Activated CD8-positive, alpha-beta memory T cell treated with anti-CD3 and anti-CD28 coated beads, Interleukin-2, amount 50 U/mL, for 4 hours (primary cell): ENCODE data around the gene FAM83B.
"Not testable (repeated sequence)": the region's sequence is repeated elsewhere in the genome, so short reads cannot be mapped to it uniquely, and the experiment has no call there.

Experiments
- DNase-seq: peaks from one replicate; pipeline ENCODE4 v3.0.0-alpha.2; 2020

Gene FAM83B, protein sequence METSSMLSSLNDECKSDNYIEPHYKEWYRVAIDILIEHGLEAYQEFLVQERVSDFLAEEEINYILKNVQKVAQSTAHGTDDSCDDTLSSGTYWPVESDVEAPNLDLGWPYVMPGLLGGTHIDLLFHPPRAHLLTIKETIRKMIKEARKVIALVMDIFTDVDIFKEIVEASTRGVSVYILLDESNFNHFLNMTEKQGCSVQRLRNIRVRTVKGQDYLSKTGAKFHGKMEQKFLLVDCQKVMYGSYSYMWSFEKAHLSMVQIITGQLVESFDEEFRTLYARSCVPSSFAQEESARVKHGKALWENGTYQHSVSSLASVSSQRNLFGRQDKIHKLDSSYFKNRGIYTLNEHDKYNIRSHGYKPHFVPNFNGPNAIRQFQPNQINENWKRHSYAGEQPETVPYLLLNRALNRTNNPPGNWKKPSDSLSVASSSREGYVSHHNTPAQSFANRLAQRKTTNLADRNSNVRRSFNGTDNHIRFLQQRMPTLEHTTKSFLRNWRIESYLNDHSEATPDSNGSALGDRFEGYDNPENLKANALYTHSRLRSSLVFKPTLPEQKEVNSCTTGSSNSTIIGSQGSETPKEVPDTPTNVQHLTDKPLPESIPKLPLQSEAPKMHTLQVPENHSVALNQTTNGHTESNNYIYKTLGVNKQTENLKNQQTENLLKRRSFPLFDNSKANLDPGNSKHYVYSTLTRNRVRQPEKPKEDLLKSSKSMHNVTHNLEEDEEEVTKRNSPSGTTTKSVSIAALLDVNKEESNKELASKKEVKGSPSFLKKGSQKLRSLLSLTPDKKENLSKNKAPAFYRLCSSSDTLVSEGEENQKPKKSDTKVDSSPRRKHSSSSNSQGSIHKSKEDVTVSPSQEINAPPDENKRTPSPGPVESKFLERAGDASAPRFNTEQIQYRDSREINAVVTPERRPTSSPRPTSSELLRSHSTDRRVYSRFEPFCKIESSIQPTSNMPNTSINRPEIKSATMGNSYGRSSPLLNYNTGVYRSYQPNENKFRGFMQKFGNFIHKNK

DNA sequence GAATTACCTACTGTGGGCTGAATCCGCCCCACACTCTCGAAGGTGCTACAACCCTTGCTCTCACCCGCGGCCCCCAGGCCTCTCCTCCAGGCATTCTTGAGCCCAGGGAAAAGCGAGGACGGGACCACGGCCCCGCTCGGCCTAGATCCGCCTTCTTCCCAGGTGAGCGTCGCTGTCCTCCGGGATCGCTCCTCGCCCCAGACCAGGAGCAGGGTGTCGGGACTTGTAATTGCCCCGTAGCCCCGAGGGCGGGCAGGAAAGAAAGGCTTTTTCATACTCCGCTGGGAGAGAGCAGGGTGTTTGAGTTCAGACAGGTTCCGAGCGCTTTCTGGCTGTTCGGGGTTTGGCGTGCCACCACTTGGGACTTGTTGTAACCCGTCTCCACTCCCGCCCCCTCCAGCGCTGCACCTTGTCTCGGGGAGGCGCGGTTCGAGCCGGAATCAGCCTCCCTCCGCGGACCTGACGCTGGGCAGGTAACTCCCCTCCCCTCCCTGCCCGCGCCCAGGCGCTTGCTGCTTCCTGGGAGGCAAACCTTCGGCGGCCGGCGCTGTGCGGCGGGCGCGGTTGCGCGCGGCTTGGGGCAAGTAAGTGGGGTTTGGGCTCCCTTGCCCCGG is at the start of gene FAM83B:
Gene FAM83B (plus strand): TSS at position 529 of the 614 bp plus-strand sequence. CDS start 23,476 bp downstream, outside the sequence.
- no peak for DNase-seq

DNA sequence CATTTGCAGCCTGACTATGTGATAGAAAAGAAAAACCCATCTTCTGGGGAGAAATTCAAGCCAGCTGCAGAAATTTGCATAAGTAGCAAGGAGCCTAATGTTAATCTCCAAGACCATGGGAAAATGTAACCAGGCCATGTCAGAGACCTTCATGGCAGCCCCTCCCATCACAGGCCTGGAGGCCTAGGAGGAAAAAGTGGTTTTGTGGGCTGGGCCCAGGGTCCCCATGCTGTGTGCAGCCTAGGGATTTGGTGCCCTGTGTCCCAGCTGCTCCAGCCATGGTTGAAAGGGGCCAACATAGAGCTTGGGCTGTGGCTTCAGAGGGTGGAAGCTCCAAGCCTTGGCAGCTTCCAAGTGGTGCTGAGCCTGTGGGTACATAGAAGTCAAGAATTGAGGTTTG is 49.7 kb upstream of the FAM83B start:
- DNase-seq = not testable (repeated sequence)

DNA sequence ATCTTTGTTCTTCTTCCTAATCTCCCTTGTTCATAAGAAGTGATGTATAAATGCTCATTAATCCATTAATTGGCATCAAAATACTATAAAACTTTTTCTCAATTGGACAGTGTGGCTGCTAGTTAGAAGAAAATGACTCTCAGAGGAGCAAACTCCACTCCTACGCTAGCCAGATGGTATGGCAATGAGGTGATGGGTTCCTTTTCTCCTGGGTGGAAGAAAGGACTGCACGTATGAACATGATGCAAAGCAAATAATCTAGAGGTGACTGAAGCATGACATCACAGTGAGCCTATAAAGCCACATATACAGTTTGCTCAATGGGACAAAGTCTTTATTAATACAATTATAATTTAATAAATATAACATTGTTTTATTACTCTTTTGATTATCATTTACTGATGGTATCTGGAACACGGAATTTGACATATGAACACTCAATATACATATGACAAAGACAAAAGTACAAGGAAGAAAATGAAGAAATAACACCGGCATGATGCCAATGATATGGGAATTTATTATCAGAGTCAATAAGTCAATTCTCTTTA is 46.4 kb upstream of the FAM83B start:
- DNase-seq = no peak

DNA sequence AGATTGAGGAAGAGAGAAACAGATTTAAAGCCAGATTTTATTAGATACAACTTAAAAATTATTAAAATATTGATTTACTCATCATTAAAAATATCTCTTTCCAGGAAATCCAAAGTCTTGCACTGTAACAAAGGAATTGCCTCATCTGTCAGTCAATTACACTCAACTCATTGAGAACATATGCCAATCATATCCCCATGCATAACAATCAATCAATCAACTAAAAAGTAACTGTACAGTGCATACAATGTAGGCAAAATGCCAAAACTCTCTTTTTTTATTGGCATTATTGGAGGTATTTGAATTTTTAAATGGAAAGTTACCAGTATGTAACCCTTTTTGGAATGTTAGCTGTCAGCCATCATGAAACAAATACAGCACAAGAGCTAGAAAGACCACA is 45.3 kb upstream of the FAM83B start:
- DNase-seq = no peak

DNA sequence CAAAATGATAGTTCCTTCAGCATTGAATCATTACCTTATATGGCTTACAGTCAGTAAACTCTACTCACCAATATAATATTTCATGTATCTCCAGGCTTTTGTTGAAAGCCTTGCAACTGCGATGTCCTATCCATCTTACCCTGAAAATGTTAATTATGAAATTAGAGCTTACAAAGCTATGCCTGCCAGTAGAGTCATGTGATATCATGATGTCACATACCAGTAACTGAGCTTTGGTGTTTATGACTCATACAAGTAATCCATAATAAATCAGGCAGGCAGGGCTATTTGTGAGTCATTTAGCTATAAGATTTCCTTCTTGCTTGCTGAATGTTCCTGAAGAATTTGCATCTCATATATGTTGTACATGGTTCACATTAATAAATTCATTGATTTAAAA is 44.9 kb upstream of the FAM83B start:
- no peak for DNase-seq

DNA sequence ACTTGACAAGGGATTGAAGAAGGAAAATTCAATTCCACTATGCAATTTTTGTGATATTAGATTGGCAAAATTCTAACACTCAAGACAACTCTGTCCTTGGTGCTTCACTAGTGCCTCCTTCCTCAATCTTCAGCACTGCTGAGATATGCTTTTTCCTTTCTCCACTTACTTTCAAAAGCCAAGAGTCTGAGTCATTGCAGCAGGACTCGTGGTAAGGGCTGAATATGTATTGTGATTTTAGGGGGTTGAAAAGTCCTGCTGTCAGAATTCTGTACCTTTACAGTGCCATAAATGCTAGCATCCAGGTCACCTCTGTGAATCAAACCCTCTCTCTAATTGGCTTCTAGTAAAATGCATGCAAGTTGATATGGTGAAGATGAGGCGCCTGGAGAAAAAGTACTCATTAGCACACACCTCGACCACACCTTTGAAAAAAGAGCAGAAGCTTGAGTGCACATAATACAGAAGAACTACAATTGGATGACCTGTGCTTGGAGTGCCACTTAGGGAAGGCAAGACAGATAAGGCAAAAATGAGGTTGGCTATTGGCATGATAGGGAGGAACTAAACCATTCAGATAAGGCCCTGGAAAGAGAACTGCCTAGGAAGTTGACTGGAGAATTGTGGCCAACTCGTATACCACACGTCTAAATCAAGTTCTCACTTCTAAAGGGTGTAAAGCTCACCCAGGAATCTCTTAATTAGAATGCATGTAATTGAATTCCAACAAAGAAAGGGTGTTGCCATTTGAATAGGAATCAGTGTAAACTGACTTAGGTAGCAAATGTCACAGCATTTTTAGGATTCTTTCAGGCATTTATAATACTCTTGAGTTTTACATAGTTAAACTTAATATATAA is 43.6 kb upstream of the FAM83B start:
- DNase-seq = no peak

DNA sequence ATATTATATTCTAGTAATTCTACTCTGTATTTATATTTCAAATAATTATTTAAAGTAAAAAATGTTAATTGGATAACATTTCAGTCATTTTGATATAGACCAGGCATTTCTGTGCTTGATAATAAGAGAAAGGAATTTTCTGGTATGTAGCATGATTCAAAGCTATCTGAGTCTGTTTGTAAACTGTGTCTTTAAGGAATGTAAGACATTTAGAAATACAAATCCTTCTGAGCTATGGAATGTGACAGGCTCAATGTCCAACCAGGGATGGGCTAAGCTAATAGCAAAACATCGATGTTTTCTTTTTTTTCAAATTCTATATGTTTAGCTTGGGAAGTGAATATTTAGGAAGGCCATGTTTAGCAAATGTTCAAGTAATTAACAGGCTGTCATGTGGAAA is 41.5 kb upstream of the FAM83B start:
- DNase-seq = no peak

DNA sequence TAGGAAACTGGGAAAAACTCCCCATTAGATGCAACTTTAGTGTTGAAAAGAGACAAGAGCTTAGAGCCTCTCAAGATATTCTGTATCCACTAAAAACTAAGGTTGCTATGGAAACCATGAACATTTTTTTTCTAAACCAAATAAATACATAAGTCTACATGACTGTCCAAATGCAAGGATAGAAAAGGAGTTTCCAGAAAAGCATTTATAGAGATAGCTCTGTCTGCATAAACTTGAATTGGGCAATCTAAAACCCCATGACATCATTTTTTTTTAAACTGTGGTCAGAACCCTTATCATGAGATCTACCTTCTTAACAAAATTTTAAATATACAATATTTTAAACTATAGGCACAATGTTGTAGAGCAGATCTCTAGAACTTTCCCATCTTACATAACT is 36.4 kb upstream of the FAM83B start:
- no peak for DNase-seq

DNA sequence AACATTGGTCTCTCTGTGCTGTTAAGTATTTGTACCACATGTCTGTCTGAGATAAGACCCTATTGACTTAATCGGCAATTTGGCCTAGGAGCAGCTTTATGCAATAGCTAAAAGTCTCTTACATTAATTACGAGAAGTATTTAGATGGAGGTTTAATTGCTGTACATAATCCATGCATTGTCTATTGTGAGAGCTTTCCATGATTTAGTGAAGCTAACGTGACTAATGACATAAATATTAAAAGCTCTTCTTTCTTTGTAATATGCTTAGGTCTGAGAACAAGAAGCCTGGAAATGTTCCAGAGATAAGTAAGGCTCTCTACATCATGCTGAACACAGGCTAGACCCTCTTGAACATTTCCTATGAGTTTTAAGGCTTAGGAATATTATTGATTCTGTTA is 32.7 kb upstream of the FAM83B start:
- DNase-seq = no peak

DNA sequence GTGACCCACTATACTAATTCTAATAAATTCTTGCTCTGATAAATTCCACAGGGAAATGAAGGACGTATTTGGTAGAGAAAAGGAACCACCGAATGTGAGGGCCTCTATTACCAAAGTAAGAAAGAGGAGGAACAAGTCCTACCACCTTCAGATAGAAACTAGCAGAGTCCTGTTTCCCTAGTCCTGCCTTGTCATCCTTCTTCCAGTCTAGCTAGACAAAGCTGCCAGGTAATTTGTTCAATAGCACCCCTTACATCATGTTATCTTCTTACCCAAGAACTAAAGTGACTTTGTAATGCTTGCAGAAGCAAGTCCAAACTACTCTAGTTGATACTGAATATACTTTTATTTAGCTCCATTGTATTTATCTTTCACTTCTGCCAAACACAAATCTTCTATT is 29.3 kb upstream of the FAM83B start:
- DNase-seq = no peak

DNA sequence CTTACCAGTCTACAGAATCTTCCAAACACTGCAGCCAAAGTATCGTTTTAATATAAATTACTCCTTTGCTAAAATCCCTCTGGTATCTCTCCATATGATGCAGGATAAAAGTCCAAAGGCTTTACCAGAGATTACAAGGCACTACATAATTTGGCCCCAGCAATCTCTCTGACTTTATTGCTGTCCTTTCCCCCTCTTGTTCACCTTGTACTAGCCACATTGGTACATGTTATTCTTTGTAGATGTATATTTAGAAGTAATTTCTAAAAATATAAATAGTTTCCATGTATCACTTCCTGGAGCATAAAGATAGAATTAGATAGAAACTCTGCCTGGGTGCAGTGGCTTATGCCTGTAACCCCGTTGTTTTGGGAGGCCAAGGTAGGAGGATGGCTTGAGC is 28.7 kb upstream of the FAM83B start:
- no peak for DNase-seq

DNA sequence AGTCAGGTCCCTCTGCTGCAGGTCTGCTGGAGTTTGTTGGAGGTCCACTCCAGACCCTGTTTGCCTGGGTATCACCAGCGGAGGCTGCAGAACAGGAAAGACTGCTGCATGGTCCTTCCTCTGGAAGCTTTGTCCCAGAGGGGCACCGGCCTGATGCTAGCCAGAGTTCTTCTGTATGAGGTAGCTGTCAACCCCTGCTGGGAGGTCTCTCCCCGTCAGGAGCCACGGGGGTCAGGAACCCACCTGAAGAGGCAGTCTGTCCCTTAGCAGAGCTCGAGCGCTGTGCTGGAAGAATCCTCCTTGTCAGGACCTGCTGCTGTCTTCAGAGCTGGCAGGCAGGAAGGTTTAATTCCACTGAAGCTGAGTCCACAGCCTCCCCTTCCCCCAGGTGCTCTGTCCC is 22.3 kb upstream of the FAM83B start:
- not testable (repeated sequence) for DNase-seq

DNA sequence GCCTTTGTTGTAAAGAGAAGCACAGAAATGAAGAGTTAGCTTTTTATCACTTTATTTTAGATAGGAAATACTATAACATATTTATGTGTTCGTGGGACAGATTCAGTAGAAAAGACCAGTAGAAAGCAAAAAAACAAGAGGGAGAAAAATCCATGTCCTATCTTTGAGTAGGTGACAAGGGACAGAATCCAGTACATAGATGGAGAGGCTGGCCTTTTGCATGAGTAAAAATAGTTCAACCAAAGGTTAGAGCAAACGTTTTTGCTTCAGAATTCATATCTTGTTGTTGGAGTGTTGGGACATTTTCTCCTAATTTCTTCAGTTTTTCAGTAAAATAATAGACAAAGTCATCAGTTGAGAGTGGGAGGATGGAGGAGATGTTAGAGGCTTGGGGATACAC is 19.6 kb upstream of the FAM83B start:
- no peak for DNase-seq

DNA sequence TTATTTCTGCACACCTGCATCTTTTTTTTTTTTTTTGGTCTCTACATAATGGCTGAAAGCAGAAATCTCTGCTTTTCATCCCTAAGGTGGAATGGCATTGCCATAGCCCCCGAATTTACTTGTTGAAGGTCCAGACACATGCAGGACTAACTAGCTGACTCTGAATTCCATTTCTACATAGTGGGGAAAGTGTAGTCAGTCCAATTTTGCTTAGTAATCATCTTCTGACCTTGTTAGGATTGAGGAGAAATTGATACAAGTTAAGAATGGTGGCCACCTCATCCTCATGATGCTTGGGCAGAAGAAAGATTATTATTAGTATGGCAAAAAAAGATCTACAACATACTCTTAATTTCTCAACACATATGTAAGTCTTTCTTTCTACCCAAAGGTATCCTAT is 16.4 kb upstream of the FAM83B start:
- DNase-seq = no peak

DNA sequence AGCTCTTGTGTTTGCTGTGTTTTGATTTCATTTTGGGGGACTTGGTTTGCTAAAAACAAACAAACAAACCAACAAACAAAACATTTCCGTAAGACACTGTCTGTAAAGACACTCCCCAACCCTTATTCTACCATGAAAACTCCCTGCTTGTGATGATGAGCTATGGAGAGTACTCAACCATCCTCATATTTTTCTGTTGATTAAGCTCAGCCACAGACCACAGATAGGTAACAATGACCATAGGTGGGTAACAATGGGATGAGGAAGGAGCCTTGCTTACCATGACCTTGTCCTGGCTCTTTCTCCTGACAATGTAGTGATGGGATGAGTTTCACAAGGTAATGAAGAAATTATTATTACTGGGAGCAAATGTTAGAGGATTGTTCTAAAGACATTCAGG is 11.4 kb upstream of the FAM83B start:
- no peak for DNase-seq

DNA sequence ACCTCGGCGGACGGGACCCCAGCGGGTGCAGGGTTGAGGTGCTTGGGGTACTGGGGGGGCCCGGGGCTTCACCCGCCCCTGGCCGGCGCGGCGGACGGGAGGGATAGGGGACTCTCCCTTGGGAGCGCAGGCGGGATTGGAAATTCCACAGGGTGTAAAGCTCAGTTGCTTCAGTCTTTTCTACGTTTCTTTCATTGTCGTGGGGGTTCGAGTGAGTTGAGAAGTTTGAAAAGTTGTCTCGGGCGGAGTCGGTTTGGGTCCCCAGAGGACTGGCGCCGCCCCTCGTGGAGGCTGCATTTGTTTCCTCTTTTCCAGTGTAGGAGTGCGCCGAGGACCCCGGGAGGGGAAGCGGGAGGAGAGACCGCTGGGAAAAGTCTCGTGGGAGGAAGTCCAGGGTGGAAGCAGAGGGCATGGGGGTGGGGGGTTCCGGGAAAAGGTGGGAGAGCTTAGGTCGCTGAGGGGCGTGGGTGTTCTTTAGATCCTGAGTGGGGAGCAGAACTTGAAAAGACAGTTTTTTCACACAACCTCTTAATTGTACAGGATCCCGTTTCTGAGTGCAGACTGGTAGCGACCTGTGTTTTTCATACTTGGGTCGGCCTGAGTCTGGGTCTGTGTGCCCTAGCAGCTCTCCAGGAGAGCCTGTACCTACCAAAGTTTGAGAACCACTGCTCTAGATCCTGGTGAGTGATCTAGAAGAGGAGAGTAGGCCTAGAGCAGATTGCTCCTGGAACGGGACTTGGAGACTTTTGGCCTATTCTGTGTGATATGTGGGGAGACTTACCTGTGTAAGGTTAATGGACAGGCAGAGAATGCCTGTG is 495 bp downstream of the FAM83B start:
- DNase-seq = no peak

DNA sequence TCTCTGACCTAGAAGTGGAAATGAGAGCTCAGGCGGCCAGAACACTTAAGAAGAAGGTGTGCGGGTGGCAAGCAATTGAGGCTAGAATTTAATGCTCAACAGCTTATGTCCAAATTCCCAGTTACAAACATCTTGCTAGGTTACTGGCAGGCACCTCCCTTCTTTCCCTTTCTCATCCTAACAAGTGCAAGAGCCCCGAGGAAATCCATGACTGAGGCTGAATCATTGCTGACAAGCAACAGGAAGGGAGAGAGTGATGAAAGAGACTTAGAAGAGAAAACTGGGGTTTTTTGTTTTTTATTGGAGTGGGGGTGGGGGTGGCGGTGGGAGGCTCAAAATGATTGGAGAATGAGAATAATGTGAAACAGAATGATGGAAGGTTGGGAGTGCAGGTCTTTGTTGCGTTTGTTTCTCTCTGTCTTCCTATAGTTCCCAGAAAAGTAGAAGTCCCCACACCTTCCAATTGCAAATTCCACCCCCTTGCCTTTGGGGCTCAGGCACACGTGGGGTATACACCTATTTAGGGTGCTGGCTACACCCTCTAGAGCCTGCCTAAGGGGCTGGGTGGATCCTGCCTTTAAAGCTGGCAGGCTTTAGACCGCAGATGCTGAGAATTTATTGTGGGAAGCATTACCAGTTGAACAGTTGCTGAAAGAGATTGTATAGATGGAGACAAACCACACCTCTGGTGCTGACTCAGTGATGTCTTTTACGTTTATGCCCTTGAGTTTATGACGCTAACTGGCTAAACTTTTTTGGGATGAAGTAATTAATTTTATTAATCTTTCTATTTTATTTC is 1.4 kb downstream of the FAM83B start:
- no peak for DNase-seq

DNA sequence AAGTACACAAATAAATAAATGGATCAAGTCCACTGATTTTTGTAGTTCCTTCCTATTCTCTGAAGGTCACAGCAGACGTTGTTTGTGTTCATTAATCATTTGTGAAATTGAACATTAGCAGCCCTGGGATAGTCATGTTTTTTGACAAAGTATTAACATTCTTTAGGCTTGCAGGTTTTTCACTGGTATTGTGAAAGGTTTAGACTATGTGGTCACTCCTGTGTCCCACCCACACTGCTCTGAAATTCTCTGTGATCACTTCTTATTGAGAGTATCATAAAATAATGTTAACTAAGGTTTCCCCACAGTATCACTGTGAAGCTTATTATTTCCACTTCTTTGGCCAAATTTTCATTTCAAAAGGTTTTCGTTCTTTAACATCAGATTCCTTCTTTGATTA is 3.5 kb downstream of the FAM83B start:
- DNase-seq = no peak

DNA sequence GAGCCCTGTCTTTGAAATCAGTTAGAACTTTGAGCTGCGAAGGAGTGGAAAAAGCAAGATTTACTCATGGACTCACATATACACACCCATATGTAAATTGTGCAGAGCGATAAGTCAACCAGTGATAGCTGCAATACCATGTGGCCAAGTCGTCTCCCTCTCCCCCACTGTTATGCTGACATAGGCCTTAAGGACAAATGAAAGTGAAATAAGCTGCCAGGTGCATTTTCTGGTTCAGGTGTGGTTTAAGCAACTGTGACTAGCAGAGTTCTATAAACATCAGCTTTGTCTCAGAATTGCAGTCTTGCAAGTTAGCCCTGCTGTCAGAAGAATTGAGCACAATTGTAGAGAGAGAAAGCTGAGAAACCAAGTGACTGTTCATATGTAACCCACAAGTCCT is 9.6 kb downstream of the FAM83B start:
- DNase-seq = no peak

DNA sequence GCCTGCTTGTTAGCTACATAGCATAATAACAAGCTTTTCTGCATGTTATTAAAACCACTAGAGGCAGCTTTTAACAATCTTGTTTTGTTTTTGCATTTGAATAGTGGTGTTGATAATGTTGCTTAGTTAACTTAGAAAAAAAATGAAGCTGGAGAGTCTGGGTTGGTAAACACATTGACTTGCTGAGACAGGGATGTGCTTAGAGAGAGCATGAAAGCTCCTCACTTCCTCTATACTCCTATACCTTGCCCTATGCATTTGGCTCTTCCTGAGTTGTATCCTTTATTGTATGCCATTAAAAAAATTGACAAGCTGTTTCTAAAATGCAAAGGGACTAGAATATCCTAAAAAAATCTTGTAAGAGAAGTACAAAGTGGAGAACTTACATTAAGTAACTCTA is 13.6 kb downstream of the FAM83B start:
- no peak for DNase-seq
